Measurements from ENCODE around the gene PODXL. TPM values are rescaled to one million over a fixed set of nuclear protein-coding genes. Genes with fewer than 3 reads are reported as not detected.

Gene PODXL
- total and polyA plus RNA-seq, 10 of the 15 experiments (the other 5 are each of a cell fraction or from before 2014, with no cell fraction given): 0.04 to 1.8 (median 0.38) TPM

DNA sequence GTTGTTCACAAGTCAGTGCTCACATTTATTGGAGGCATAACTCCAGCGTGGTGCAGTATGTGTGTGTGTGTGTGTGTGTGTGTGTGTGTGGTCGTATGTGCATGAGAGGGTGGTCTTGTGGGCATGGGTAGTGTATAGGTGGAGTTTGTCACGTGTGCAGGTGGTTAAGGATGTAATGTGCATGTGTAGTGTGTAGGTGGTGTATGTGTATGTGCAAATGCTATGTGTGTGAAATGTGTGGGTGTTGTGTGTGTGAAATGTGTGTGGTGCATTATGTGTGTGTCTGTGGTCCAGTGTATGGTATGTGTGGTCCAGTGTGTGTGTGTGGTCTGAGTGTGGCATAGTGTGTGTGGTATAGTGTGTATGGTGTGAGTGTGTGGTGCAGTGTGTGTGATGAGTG, 30.3 kb upstream of the PODXL start:
- no TSS peak for BruUV-seq (replicated peaks)
- no peaks in the 10 kb centered on the region; a peak in 1 of 4 replicates for H3K27me3 ChIP-seq (replicated peaks in 1 of 2; ENCODE audit: control insufficient read depth in 2 of 2, insufficient read depth in 2 of 2, low read length in 1 of 2)
- H3K4me3 ChIP-seq: no peak overlapping the region
- no peak overlapping the region for H2AFZ ChIP-seq (ENCODE audit: control insufficient read depth, low read depth, low read length)
- peak; percentile 38 for FAIRE-seq
- CTCF ChIA-PET: no interaction called here
- no peaks in the 10 kb centered on the region for H3K4me1 ChIP-seq (ENCODE audit: control insufficient read depth, insufficient read depth, low read length)
- WGBS (ENCODE audit: insufficient coverage, insufficient replicate concordance, low lambda C conversion rate, missing lambda C conversion rate): 14% methylated on average over 3 of the region's 3 CpGs
- no peaks in the 10 kb centered on the region for H3K36me3 ChIP-seq (ENCODE audit: control insufficient read depth in 2 of 2, insufficient read depth in 2 of 2, low read length in 1 of 2)
- no peak overlapping the region for H3K27ac ChIP-seq (ENCODE audit: control insufficient read depth, insufficient read depth)
- POLR2A ChIA-PET: no interaction called here
- H3K9me3 ChIP-seq (replicated peaks; ENCODE audit: control insufficient read depth, insufficient read depth, low read length): no peaks in the 10 kb centered on the region
- no peak for DNase-seq (ENCODE audit: low read depth, low spot score)
- TF ChIP-seq YY1 (IDR thresholded peaks at IDR 0.05; ENCODE audit: low read depth, low read length) (no peak), SPI1 (IDR thresholded peaks at IDR 0.05; ENCODE audit: borderline replicate concordance, insufficient read depth, low read depth, low read length) (no peak), POU2F2 (IDR thresholded peaks at IDR 0.05; ENCODE audit: borderline replicate concordance, low read depth, low read length) (no peak), SIN3A (IDR thresholded peaks at IDR 0.05; ENCODE audit: low read depth, low read length) (no peak)
- H3K9ac ChIP-seq (ENCODE audit: control insufficient read depth, insufficient read depth, low read length): no peak overlapping the region
- RAD21 ChIA-PET (ENCODE audit: unreplicated experiment): no interaction called here
- in situ Hi-C loops (cut with MboI) (no loop called here), intact Hi-C loops (cut with micrococcal nuclease; ENCODE audit: unreplicated experiment) (no loop called here)
- SMC1A ChIA-PET (ENCODE audit: uncharacterized antibody, unreplicated experiment): no interaction called here
- no peaks in the 10 kb centered on the region for H4K20me1 ChIP-seq (ENCODE audit: control insufficient read depth, insufficient read depth)
- ATAC-seq: no peak
- no peak overlapping the region for H3K4me2 ChIP-seq (ENCODE audit: control insufficient read depth, insufficient read depth)
- H3K79me2 ChIP-seq (ENCODE audit: control insufficient read depth, insufficient read depth, low read length): no peaks in the 10 kb centered on the region

DNA sequence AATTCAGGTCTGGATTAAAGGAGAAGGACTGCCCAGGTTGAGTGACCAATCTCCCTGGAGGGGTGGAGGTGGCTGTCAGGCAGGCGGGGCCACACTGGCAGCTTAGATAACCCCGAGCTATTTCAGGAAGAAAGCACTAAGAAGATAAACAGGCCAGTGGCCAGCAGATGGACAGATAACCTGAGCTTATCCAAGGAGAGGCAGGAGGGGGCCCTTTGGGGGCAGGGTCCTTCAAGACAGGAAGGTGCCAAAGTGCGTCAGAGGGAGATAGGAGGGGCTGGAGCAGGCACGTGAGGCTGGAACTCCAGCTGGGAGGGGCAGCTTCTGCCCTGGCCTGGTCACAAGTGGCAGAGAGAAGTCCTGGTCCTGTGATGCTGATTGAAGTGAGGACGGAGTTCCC, 29.8 kb upstream of the PODXL start:
- no peak overlapping the region for H3K4me2 ChIP-seq (ENCODE audit: control insufficient read depth, insufficient read depth)
- no TSS peak for BruUV-seq (replicated peaks)
- 27% methylated on average over 5 of the region's 5 CpGs for WGBS (ENCODE audit: insufficient coverage, insufficient replicate concordance, low lambda C conversion rate, missing lambda C conversion rate)
- no peak overlapping the region for H3K4me3 ChIP-seq
- no peaks in the 10 kb centered on the region for H3K4me1 ChIP-seq (ENCODE audit: control insufficient read depth, insufficient read depth, low read length)
- ChIA-PET CTCF (interaction anchor here (0.8 to 0.9 kb wide), 2 partner anchors 21 to 37 kb away, joined by 3 read pairs; no protein-coding TSS in a partner anchor), RAD21 (ENCODE audit: unreplicated experiment) (no interaction called here), SMC1A (ENCODE audit: uncharacterized antibody, unreplicated experiment) (interaction anchor here (0.6 kb wide), 1 partner anchor 45 kb away, joined by 3 read pairs; no protein-coding TSS in a partner anchor), POLR2A (no interaction called here)
- ATAC-seq (no peak), DNase-seq (ENCODE audit: low read depth, low spot score) (no peak), FAIRE-seq (no peak)
- no peaks in the 10 kb centered on the region for H4K20me1 ChIP-seq (ENCODE audit: control insufficient read depth, insufficient read depth)
- intact Hi-C loops (cut with micrococcal nuclease; ENCODE audit: unreplicated experiment) (no loop called here), in situ Hi-C loops (cut with MboI) (no loop called here)
- no peak overlapping the region for H3K9ac ChIP-seq (ENCODE audit: control insufficient read depth, insufficient read depth, low read length)
- H3K27ac ChIP-seq (ENCODE audit: control insufficient read depth, insufficient read depth): no peak overlapping the region
- no peak overlapping the region for H2AFZ ChIP-seq (ENCODE audit: control insufficient read depth, low read depth, low read length)
- no peaks in the 10 kb centered on the region for H3K36me3 ChIP-seq (ENCODE audit: control insufficient read depth in 2 of 2, insufficient read depth in 2 of 2, low read length in 1 of 2)
- H3K27me3 ChIP-seq (replicated peaks in 1 of 2; ENCODE audit: control insufficient read depth in 2 of 2, insufficient read depth in 2 of 2, low read length in 1 of 2): no peaks in the 10 kb centered on the region; a peak in 1 of 4 replicates
- no peaks in the 10 kb centered on the region for H3K79me2 ChIP-seq (ENCODE audit: control insufficient read depth, insufficient read depth, low read length)
- H3K9me3 ChIP-seq (replicated peaks; ENCODE audit: control insufficient read depth, insufficient read depth, low read length): no peaks in the 10 kb centered on the region
- TF ChIP-seq, protein P1, sequence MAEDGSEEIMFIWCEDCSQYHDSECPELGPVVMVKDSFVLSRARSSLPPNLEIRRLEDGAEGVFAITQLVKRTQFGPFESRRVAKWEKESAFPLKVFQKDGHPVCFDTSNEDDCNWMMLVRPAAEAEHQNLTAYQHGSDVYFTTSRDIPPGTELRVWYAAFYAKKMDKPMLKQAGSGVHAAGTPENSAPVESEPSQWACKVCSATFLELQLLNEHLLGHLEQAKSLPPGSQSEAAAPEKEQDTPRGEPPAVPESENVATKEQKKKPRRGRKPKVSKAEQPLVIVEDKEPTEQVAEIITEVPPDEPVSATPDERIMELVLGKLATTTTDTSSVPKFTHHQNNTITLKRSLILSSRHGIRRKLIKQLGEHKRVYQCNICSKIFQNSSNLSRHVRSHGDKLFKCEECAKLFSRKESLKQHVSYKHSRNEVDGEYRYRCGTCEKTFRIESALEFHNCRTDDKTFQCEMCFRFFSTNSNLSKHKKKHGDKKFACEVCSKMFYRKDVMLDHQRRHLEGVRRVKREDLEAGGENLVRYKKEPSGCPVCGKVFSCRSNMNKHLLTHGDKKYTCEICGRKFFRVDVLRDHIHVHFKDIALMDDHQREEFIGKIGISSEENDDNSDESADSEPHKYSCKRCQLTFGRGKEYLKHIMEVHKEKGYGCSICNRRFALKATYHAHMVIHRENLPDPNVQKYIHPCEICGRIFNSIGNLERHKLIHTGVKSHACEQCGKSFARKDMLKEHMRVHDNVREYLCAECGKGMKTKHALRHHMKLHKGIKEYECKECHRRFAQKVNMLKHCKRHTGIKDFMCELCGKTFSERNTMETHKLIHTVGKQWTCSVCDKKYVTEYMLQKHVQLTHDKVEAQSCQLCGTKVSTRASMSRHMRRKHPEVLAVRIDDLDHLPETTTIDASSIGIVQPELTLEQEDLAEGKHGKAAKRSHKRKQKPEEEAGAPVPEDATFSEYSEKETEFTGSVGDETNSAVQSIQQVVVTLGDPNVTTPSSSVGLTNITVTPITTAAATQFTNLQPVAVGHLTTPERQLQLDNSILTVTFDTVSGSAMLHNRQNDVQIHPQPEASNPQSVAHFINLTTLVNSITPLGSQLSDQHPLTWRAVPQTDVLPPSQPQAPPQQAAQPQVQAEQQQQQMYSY (CRISPR knock-in tag; IDR thresholded peaks at IDR 0.05): no peak
- TF ChIP-seq, protein P2, sequence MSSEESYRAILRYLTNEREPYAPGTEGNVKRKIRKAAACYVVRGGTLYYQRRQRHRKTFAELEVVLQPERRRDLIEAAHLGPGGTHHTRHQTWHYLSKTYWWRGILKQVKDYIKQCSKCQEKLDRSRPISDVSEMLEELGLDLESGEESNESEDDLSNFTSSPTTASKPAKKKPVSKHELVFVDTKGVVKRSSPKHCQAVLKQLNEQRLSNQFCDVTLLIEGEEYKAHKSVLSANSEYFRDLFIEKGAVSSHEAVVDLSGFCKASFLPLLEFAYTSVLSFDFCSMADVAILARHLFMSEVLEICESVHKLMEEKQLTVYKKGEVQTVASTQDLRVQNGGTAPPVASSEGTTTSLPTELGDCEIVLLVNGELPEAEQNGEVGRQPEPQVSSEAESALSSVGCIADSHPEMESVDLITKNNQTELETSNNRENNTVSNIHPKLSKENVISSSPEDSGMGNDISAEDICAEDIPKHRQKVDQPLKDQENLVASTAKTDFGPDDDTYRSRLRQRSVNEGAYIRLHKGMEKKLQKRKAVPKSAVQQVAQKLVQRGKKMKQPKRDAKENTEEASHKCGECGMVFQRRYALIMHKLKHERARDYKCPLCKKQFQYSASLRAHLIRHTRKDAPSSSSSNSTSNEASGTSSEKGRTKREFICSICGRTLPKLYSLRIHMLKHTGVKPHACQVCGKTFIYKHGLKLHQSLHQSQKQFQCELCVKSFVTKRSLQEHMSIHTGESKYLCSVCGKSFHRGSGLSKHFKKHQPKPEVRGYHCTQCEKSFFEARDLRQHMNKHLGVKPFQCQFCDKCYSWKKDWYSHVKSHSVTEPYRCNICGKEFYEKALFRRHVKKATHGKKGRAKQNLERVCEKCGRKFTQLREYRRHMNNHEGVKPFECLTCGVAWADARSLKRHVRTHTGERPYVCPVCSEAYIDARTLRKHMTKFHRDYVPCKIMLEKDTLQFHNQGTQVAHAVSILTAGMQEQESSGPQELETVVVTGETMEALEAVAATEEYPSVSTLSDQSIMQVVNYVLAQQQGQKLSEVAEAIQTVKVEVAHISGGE (CRISPR knock-in tag; IDR thresholded peaks at IDR 0.05): no peak
- TF ChIP-seq POU2F2 (IDR thresholded peaks at IDR 0.05; ENCODE audit: borderline replicate concordance, low read depth, low read length) (no peak), RAD51 (IDR thresholded peaks at IDR 0.05) (no peak), IRF4 (IDR thresholded peaks at IDR 0.05; ENCODE audit: low read depth, low read length) (no peak), SRF (IDR thresholded peaks at IDR 0.05; ENCODE audit: low read depth in 2 of 2, low read length in 2 of 2) (no peak), CHD1 (IDR thresholded peaks at IDR 0.05; ENCODE audit: low read depth, low read length) (no peak)
- TF ChIP-seq, protein P3, sequence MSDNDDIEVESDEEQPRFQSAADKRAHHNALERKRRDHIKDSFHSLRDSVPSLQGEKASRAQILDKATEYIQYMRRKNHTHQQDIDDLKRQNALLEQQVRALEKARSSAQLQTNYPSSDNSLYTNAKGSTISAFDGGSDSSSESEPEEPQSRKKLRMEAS (IDR thresholded peaks at IDR 0.05; ENCODE audit: low read depth, low read length): no peak
